ENCODE data around the gene TRIM73.
"Not testable (repeated sequence)": the region's sequence is repeated elsewhere in the genome, so short reads cannot be mapped to it uniquely, and the experiment has no call there.

The TRIM73 gene

DNA sequence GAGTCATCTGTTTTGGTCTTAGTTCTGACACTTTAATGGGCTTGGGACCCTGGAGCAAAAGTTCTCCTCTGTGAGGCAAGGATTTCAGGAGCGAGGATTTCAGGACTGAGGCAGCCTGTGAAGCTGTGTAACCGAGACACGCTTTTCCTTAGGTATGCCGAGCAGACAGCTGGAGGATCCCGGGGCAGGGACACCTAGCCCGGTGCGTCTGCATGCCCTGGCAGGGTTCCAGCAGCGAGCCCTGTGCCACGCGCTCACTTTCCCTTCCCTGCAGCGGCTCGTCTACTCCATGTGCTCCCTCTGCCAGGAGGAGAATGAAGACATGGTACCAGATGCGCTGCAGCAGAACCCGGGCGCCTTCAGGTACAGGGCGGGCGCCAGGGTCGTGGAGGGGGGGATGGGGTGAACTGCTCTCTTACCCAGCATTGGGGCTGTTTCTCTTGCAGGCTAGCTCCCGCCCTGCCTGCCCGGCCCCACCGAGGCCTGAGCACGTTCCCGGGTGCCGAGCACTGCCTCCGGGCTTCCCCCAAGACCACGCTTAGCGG lies 20.5 kb downstream of the TRIM73 start:
- not testable (repeated sequence) for DNase-seq

- not testable (repeated sequence) for DNase-seq
Observed at GRCh38 chr7:75416787-75417186, 21.4 kb downstream of the TRIM73 start.

GRCh38 chr7:75418292-75418858 lies 22.9 kb downstream of the TRIM73 start:
- DNase-seq = not testable (repeated sequence)

- DNase-seq = not testable (repeated sequence)
Observed at GRCh38 chr7:75419210-75419609, 23.8 kb downstream of the TRIM73 start.

GRCh38 chr7:75419693-75420092 lies 24.3 kb downstream of the TRIM73 start:
- not testable (repeated sequence) for DNase-seq

DNA sequence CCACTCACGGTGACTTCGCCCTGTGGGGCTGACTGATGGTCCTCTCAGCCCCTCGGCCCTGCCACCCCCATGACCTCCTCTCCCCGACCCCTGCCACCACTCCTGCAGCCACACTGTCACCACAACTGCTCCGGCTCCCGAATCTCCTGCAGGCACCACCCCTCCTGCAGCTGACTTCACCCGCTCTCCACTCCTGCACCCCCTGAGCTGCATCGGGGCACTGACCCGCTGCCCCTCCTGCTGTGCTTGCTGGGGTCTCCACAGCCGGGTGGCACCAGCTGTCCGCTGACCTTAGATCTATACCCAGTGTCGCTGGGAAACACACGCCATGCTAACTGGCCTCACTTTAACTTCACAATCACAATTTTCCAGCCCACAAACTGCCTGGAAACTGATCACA lies 24.7 kb downstream of the TRIM73 start:
- DNase-seq = not testable (repeated sequence)

DNA sequence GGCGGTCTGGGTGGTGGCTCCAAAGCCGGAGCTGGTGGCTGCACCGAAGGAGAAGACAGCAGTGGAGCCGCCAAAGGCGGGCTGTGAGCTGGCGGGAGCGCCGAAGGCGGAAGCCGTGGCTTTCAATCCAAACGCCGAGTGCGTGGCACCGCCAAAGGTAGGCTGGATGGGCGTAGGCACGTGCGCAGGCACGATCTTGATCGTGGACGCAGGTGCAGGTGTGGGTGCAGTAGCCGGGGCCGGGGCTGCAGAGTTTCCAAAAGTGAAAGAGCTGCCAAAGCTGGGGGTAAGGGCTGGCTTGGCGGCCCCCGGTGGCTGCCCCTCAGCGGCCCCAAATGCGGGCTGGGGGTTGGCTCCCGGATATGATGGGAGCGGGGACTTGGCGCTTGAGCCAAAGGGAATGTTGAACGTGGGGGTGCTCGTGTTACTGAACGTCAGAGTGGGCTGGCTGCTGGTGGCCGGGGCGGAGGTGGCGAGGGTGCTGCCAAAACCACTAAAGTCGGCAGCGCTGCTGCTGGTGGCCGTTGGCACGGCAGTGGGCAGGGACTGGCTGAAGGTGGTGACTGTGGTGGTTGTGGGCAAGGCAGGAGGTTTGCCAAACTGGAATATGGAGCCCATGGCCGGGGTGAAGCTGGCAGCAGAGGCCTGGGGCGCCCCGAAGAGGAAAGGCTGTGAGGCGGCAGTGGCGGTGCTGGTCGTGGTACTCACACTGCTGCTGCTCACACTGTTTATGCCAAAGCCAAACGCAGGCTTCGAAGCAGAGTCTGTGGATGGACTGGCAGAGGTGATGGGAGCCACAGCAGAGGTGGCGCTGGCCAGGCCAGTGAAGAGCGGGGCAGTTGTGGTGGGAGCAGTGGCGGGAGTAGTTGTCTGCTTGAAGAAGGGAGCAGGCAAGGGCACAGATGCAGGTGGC lies 26.6 kb downstream of the TRIM73 start:
- DNase-seq = not testable (repeated sequence)

GRCh38 chr7:75423481-75423880 lies 28.1 kb downstream of the TRIM73 start:
- DNase-seq = not testable (repeated sequence)

DNA sequence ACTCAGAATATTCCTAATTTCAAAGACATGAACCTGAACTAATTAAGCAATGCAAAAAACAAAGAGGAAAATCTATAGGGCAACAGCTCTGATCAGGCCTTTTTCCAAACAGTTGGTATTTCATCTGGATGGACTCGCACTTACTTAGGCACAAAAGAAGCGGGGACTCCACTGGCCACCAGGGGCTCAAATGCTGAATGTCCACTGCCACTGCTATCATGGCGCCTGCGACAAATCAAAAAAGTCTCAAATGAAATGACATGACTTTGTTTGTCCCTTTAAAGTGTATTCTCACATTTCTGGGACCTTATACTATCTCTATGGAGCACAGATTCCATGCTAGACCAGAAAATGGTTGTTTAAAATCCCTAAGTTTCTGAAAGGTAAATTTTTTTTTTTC lies 43.6 kb downstream of the TRIM73 start:
- DNase-seq = not testable (repeated sequence)

DNA sequence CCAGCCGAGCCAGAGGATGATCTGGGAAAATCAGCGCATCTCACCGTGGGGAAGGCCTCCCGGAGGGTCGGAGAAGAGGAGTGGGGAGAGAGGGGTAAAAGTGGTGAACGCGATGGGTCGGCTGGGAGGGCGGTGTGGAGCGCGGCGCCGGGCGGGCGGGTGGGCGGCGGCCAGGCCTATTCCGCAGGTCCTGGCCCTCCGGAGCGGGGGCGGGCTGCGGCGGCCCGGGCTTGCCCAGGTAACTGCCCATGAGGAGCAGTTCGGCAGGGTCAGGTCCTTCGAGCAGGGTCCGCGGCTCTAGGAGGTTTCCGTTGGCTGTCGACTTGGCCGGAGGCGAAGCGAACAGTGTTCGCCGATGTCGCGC lies 46.7 kb downstream of the TRIM73 start:
- DNase-seq = not testable (repeated sequence)

DNA sequence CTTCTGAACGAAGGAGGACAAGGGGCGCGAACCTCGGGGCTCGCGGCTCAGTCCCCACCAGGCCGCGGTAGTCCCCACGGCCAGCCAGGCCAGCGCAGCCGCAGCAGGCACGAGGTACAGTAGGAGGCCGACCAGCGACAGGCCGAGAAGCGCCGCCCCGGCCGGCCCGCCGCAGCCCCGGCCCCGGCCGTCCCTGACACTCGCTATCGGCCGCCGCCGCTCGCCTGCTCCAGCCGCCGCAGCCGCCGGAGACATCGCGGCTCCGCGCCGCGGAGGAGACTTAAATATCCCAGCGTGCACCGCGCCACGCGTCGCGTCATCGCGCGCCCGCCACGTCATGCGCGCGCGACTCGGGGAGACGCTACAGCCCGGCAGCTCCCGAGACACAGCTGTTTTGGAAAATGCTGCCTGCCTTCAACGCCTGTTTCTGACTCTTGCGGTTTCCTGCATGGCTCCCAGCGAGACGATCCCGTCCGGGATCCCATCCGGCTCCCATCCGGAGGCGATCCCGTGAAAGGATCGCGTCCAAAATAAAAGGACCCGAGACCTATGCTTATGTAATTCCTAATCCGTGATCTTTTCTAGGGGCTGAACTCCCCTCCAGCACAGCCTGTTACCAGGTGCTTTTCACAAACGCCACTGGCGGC lies 47.2 kb downstream of the TRIM73 start:
- peak; percentile 19 for DNase-seq

DNA sequence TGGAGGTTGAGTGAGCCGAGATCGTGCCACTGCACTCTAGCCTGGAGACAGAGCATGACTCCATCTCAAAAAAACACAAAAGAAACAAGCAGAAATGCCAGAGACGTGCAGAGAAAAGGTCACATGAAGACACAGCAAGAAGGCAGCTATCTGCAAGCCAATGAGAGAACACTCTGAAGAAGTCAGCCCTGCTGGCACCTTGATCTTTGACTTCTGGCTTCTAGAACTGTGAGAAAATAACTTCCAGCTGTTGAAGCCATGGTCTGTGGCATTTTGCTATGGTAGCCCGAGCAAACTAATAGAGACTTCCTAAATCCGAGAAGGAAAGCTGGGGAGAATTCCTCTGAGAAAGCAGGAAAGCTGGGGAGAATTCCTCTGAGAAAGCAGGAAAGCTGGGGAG lies 54.5 kb downstream of the TRIM73 start:
- not testable (repeated sequence) for DNase-seq

- DNase-seq = not testable (repeated sequence)
Observed at GRCh38 chr7:75452494-75452955, 57.1 kb downstream of the TRIM73 start.

Data from activated CD4-positive, alpha-beta T cell treated with anti-CD3 and anti-CD28 coated beads, Interleukin-2, amount 50 U/mL, for 1 hour (primary cell).